SK-N-SH treated with all-trans-retinoic acid at 6 μM for 48 hours (cell line): ENCODE measurements around the gene PLA2G15.

ENCODE experiments used
- ARNTL ChIP-seq: fragments of 450-650 bp; formaldehyde crosslinking; IDR thresholded peaks from 2 replicates; pipeline ENCODE4 v1.5.0; 2020; ENCODE audit warnings: low read depth, mild to moderate bottlenecking, moderate library complexity, borderline replicate concordance
- CSDC2 ChIP-seq: fragments of 250-450 bp; sonication (Bioruptor Pico); IDR thresholded peaks from 2 replicates; pipeline ENCODE4 v1.5.0; 2020; ENCODE audit warnings: mild to moderate bottlenecking, moderate library complexity
- OSR1 ChIP-seq: fragments of 250-450 bp; sonication (Bioruptor Pico); IDR thresholded peaks from 2 replicates; pipeline ENCODE4 v1.8.0; 2022; ENCODE audit warnings: moderate library complexity, mild to moderate bottlenecking, inconsistent platforms
- RARB ChIP-seq: fragments of 250-450 bp; sonication (Bioruptor Pico); IDR thresholded peaks from 2 replicates; pipeline ENCODE4 v1.8.0; 2021; ENCODE audit warnings: mild to moderate bottlenecking, moderate library complexity
- SNAI2 ChIP-seq: fragments of 250-450 bp; sonication (Bioruptor Pico); IDR thresholded peaks from 2 replicates; pipeline ENCODE4 v1.5.0; 2020; ENCODE audit warnings: mild to moderate bottlenecking, moderate library complexity
- ZFP30 ChIP-seq: fragments of 450-650 bp; formaldehyde crosslinking; IDR thresholded peaks from 2 replicates; pipeline ENCODE4 v1.5.0; 2022; ENCODE audit warnings: mild to moderate bottlenecking, moderate library complexity
- TF ChIP-seq, protein P1 (sequence below): fragments of 250-450 bp; sonication (Bioruptor Pico); IDR thresholded peaks from 2 replicates; pipeline ENCODE4 v1.5.1; 2020; ENCODE audit warnings: low read depth, mild to moderate bottlenecking, moderate library complexity
- TF ChIP-seq, protein P2 (sequence below): fragments of 250-450 bp; sonication (Bioruptor Pico); IDR thresholded peaks from 2 replicates; pipeline ENCODE4 v1.8.0; 2021; ENCODE audit warnings: low read depth, mild to moderate bottlenecking, moderate library complexity, borderline replicate concordance

- TF ChIP-seq, protein P1, sequence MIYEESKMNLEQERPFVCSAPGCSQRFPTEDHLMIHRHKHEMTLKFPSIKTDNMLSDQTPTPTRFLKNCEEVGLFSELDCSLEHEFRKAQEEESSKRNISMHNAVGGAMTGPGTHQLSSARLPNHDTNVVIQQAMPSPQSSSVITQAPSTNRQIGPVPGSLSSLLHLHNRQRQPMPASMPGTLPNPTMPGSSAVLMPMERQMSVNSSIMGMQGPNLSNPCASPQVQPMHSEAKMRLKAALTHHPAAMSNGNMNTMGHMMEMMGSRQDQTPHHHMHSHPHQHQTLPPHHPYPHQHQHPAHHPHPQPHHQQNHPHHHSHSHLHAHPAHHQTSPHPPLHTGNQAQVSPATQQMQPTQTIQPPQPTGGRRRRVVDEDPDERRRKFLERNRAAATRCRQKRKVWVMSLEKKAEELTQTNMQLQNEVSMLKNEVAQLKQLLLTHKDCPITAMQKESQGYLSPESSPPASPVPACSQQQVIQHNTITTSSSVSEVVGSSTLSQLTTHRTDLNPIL (CRISPR knock-in tag): no peak
- TF ChIP-seq ZFP30 (CRISPR knock-in tag): no peak
- no peak for TF ChIP-seq CSDC2 (CRISPR knock-in tag)
- TF ChIP-seq, protein P2, sequence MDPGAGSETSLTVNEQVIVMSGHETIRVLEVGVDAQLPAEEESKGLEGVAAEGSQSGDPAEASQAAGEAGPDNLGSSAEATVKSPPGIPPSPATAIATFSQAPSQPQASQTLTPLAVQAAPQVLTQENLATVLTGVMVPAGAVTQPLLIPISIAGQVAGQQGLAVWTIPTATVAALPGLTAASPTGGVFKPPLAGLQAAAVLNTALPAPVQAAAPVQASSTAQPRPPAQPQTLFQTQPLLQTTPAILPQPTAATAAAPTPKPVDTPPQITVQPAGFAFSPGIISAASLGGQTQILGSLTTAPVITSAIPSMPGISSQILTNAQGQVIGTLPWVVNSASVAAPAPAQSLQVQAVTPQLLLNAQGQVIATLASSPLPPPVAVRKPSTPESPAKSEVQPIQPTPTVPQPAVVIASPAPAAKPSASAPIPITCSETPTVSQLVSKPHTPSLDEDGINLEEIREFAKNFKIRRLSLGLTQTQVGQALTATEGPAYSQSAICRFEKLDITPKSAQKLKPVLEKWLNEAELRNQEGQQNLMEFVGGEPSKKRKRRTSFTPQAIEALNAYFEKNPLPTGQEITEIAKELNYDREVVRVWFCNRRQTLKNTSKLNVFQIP (CRISPR knock-in tag): no peak
- no peak for TF ChIP-seq ARNTL (CRISPR knock-in tag)
- TF ChIP-seq OSR1 (CRISPR knock-in tag): no peak
- TF ChIP-seq SNAI2 (CRISPR knock-in tag): no peak
- no peak for TF ChIP-seq RARB (CRISPR knock-in tag)
Measured at GRCh38 chr16:68244903-68245853, at the start of gene PLA2G15.
